Measurements from ENCODE around the gene ARSB.
A peak's percentile ranks its signal among the peaks of the same experiment; 100 is the strongest.
"Not testable (repeated sequence)": the region's sequence is repeated elsewhere in the genome, so short reads cannot be mapped to it uniquely, and the experiment has no call there.

Gene ARSB

DNA sequence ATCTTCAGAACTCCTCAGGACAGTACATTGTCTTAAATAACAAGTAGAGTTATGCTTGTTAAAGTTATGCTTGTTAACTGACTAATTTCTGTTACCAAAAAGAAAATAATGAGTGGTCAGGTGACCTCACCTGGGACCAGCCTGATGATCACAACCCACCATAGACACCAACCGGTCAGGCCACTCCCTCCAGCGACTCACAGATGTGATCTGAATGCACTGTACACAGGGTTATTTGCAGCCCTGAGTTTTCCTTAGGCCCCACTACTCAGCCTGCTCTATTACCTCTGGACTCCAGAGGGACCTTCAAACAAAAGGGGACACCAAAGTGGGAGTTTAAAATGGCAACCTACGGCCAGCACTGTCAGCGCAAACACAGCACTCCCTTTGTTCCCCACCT, 55.3 kb downstream of the ARSB start:
- peak; percentile 11 for DNase-seq

DNA sequence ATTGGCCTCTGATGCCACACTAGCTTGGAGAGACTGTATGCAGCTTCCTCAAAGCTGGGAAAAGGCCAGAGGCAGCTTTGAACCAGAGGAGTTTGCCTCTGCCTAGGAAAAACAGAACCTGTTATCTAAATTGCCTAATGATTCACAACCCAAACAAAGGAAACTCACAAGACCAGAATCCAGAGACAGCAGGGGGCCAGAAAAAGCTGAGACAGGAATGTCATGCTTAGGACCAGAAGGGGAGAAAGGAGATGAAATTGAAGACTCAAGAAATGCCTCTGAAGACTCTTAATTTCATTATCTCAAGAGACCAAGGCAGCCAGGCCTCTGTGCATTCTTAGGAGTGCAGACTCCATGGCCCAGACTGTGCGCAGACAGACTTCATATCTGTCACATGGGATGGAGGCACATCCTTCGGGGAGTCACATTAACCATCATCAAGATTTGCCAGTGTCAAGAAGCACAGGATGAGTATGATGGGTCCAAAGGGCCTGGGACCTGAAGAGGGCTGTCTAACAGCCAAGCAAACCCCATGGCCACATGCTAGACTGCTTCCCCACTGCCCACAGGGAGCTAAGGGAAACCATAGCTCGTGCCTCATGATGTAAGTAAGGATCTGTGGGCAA, 57.3 kb downstream of the ARSB start:
- no peak for DNase-seq

DNA sequence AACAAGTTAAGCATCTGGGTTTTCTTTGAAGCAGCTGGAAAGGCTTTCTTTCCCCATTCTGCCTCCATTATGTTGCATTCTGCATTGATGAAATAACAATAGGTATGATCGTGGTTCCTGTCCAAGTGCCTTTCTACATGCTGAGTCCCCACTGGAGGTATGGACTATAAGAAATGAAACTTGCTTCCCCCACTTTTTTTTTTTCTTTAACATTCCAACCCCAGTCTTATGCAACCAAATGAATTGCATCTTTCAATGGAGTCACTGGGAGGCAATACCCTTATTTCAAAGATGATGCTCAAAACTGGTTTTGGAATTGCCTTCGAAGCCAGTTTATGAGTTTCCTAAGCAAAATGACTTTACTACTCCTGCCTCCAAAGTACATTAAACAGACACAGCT, 58.9 kb downstream of the ARSB start:
- no peak for DNase-seq

- DNase-seq = no peak
These were observed 59.8 kb downstream of the ARSB start for GRCh38 chr5:78925129-78925876.

DNA sequence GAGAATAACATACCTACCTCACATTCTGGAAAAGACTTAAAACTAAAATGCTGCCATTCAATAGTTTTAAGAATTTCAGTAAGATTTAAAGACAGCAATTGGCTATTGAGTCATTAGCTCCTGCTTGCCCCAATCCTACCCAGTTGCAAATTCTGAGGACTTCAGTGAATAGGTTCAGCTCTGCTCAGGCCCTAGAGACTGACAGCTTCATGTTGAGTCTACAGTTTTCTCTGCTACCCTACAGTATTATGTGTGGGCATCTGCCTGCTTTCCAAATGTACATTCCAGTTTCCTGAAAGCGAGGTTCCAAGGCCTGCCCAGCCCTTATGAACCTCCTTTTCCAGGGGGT, 61.5 kb downstream of the ARSB start:
- DNase-seq = no peak

DNA sequence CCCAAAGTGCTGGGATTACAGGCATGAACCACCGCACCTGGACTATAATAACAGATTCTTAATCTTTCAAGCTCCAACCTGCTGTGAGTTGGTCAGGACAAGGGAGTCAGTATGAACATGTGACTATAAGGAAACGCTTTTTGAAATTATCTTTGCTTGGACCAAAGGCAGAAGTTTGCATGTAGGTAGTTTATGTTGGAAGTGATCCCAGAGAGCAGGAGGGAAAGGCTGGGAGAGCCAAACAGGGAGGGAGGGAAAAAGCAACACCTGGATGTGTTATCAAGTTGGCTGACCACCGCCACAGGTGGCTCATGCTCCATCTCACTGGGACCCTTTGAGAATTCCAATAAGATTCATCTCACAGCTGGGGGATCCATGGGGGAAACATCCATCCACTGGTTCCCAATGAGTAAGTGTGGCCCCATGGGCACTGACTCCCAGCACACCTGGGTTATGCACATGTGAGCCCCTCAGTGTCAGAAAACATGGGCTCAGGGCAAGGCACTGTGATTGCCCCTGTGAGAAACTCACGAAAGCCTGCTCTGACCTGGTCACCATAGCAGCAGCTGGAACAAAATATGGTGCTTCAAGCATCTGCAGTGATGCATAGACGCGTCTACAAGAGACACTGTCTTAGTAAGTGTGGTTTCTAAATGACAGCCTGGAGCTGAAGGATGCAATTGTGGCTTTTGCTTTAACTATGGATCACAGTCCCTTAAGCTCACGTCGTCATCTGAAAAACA, 62.1 kb downstream of the ARSB start:
- no peak for DNase-seq

- no peak for DNase-seq
These were observed 64.5 kb downstream of the ARSB start for GRCh38 chr5:78920604-78921003.

GRCh38 chr5:78919796-78920195, 65.3 kb downstream of the ARSB start:
- DNase-seq = no peak

DNA sequence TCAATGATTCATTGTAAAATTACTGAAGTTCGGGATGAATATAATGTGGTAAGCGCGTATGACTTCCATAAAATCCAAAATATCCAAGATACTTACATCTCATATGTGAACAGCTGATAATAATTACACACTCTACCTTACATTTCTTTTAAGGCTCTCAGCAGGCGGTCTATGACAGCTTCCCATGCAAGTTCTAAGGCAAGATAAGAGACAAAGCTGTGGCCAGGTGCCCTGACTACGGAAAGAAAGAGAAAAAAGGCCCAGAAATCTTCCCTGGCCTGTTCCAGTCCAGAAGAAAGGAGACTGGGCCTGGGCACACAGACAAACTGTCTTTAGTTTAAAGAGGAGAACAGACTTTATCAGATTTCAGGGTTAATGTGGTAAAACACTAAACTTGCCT, 69.1 kb downstream of the ARSB start:
- no peak for DNase-seq

DNA sequence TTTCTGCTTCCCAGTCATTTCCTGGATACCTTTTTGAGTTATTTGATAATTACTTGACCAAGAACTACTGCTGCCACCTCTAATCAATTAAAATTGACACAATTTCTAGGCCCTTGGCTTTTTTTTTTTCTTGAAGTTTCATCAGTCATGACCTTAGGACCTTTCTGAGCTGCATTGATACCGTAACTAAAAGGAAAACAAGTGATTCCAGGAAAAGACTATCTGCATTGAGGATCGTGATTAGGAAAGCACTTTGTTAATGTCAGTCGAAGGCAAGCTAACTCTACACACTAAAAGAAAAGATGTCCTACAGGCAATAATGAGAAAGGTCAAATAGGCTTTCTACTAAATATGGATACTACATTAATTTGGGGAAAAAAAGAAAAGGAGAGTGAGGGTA, 69.9 kb downstream of the ARSB start:
- DNase-seq = no peak

DNA sequence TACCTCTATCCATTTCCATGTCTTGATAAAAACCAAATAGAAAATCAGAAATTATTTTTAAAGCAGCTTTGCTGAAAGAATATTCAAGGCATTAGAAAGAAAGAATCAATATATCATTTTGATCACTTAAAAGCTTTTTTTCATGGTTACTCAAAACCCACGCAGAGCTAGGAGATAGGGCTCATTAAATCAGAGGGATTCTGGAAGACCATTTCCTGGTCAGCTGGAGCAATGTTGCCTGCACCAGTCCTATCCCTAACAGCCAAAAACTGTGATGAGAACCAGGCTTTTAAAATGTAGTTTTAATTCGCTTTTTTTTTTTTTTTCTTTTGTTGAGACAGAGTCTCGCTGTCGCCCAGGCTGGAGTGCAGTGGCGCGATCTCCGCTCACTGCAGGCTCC, 72.3 kb downstream of the ARSB start:
- no peak for DNase-seq

- no peak for DNase-seq
These were observed 72.9 kb downstream of the ARSB start for GRCh38 chr5:78912085-78912771.

GRCh38 chr5:78909224-78909983, 75.7 kb downstream of the ARSB start:
- not testable (repeated sequence) for DNase-seq

- DNase-seq = no peak
These were observed 76.7 kb downstream of the ARSB start for GRCh38 chr5:78908173-78909061.

- DNase-seq = peak; percentile 8
These were observed 77.7 kb downstream of the ARSB start for GRCh38 chr5:78907255-78907891.

DNA sequence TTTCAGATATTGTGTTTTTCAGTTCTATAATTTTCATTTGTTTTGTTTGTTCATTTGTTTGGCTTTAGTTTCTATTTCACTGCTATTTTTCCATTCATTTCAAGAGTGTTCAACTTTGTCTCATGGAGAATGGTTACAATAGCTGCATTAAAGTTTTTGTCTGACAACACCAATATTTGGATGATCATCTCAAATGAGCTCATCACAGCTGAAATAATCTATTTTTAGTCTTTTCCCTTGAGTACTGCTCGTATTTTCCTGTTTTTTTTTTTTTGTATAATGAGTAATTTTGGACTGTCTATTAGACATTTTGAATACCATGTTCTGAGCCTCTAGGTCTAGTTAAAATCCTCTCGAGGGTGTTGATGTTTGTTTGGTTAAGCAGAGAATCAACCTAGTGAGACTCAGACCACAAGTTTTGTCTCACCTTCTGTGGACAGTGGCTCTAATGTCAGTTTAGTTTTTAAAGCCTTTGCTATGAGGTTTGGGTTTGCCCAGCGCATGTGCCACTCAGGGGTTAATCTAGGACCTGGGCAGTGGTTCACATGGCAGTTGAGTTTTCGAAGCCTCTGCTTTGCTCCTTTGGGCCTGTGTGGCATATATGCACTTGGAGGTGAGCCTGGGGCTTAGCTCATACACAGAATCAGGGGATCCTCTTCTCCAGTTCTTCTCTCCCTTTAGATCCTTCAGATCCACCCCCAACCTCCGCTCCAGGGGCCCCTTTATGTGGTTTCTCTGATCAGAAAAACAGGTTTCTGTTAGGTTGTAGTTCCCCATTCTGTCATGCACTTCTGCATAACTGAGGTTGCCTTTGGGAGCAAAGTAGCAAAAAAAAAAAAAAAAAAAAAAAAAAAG, 79.8 kb downstream of the ARSB start:
- no peak for DNase-seq

DNA sequence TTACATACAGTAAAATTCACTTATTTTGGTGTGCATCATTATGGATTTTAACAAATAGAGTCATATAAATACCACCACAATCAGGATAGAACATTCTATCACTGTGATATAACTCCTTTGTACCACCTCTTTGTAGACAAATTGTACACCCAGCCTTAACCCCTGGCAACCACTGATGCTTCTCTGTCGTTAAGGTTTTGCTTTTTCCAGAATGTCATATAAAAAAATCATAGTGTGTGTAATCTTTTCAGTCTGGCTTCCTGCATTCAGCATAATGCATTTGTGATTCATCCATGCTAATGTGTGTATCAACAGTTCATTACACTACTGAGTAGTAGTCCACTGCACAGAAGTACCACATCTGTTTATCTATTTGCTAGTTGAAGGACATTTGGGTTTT, 81.2 kb downstream of the ARSB start:
- DNase-seq = no peak

DNA sequence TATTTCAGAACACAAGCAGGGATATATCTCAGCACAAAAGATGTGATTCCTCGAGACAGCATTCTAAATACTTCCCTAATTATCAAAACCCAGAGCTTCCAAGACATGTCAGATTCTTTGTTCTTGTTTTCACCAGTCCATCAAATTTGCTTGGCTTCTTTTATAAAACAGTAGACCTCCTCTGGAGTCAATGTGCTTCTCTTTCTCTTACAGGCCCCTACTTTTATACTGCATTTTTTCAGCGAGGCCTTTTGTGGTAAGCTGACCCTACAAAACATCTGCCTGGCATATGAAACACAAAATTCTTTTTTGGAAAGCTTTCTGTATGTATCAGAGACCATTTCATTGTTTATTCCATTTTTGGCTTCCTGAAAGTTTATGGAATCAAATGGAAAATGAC, 81.8 kb downstream of the ARSB start:
- DNase-seq = no peak

DNA sequence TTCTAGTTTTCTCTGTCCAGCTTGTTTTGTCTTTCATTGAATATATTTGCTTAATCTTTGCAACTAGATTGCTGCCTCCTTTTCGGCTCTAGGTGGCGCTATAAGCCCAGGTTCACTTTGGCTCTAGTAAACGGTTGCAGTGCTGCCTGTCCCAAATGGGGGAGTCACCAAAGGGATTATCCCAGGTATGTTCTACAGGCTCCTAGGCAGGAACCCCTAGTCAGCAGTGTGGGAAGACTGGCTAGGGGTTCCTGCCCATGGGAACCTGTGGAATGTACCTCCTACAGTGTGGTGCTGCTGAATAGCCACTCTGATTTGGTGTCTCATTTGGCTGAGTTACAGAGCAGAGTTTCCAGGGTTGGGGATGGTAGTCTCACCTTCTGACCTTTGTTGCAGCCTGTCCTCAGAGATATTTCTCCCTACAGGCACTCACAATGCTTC, 85.2 kb downstream of the ARSB start:
- DNase-seq = peak; percentile 28

DNA sequence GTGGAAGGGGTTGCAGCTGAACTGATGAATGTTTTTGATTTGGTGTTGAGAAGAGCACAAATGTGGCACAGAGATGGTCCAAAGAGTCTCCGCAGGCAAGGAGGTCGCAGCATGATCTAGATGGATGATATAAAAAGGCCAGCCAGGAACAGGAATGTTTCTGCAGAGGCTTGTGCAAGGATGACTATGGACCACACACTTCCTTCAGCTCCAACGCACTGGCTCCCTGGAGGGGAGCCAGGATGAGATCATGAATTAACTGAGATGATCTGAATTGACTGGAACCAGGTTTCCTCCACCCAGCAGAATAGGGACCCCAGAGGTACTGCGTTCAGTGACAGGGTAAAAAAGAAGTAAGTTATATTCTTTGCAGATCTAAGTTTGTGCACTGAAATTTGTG, 89.0 kb downstream of the ARSB start:
- no peak for DNase-seq
